GM10248 (cell line): ENCODE measurements around the gene TTC23L.

ENCODE experiments used
- CTCF ChIA-PET: fragments of 300-600 bp; sonication (Branson Sonifier 250); formaldehyde crosslinking; extraction: SDS; loops from one replicate; lab custom pipeline; 2021; ENCODE audit warnings: antibody characterized with exemption; lab: Yijun Ruan, JAX
- POLR2A ChIA-PET: fragments of 350-650 bp; sonication (Branson Sonifier 250); formaldehyde crosslinking; extraction: SDS; loops from one replicate; lab custom pipeline; 2020; ENCODE audit warnings: antibody characterized with exemption; lab: Yijun Ruan, JAX
- DNase-seq: peaks from one replicate; pipeline ENCODE4 v3.0.0; 2012; ENCODE audit errors: extremely low spot score
- TF ChIP-seq, protein P1 (sequence below): IDR thresholded peaks from 2 replicates; pipeline ENCODE4 v1.5.1; 2012; ENCODE audit warnings: mild to moderate bottlenecking, low read depth; ENCODE audit errors: extremely low read depth, missing control alignments, control extremely low read depth

TTC23L gene

GRCh38 chr5:34869256-34869655, 30.3 kb downstream of the TTC23L start:
- POLR2A ChIA-PET = no interaction called here
- TF ChIP-seq, protein P1, sequence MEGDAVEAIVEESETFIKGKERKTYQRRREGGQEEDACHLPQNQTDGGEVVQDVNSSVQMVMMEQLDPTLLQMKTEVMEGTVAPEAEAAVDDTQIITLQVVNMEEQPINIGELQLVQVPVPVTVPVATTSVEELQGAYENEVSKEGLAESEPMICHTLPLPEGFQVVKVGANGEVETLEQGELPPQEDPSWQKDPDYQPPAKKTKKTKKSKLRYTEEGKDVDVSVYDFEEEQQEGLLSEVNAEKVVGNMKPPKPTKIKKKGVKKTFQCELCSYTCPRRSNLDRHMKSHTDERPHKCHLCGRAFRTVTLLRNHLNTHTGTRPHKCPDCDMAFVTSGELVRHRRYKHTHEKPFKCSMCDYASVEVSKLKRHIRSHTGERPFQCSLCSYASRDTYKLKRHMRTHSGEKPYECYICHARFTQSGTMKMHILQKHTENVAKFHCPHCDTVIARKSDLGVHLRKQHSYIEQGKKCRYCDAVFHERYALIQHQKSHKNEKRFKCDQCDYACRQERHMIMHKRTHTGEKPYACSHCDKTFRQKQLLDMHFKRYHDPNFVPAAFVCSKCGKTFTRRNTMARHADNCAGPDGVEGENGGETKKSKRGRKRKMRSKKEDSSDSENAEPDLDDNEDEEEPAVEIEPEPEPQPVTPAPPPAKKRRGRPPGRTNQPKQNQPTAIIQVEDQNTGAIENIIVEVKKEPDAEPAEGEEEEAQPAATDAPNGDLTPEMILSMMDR = no peak
- CTCF ChIA-PET = interaction anchor here (0.8 to 4.1 kb wide), 7 partner anchors 15 to 346 kb away, joined by 3 to 15 read pairs (median 3); no protein-coding TSS in a partner anchor
- DNase-seq = no peak

- POLR2A ChIA-PET = no interaction called here
- no peak for DNase-seq
- CTCF ChIA-PET = interaction anchor here (0.6 to 4.1 kb wide), 4 partner anchors 16 to 373 kb away, joined by 3 to 15 read pairs (median 3); no protein-coding TSS in a partner anchor
- TF ChIP-seq, protein P1 = no peak
Observed at GRCh38 chr5:34870382-34870781, 31.4 kb downstream of the TTC23L start.

GRCh38 chr5:34876275-34876674, 37.3 kb downstream of the TTC23L start:
- POLR2A ChIA-PET = no interaction called here
- no peak for DNase-seq
- TF ChIP-seq, protein P1 = no peak
- CTCF ChIA-PET = no interaction called here

GRCh38 chr5:34881246-34881645, 42.3 kb downstream of the TTC23L start:
- TF ChIP-seq, protein P1 = no peak
- CTCF ChIA-PET = interaction anchor here (0.7 to 1.4 kb wide), 2 partner anchors 15 to 17 kb away, joined by 4 to 7 read pairs; no protein-coding TSS in a partner anchor
- POLR2A ChIA-PET = no interaction called here
- no peak for DNase-seq

DNA sequence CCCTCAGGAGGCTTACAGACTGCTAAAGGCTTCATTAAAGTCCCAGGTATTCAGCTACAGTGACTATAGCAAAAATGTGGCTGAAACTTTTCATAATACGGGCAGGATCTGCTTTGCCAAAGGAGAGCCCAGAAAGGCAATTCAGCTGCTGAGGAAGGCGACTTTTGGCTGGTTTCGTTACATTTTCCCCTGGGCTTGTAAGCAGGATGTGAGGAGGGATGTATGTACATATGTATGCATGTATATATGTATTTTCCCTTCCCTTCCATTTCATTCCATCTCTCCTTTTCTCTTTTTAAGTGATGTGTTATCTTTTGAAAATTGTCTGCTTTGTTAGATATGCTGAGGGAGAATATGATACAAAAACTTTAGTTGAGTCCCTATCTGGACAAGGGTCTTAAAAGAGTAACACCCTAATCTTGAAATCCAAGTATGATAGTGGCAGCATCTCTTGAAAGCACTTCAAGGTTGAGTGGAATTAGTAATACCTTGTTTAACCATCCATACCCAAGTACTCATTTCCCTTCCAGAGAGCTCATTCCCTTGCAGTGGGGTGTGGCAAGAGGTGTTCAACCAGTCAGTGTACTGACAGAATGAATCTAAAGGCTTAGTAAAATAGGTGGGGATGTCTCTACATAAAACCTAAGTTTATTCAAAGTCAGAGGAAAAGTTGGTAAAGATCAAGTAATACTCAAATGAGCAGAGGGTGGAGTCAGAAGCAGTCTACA, 47.6 kb downstream of the TTC23L start:
- TF ChIP-seq, protein P1 = no peak
- CTCF ChIA-PET = interaction anchor here (0.7 to 2.3 kb wide), 4 partner anchors 8 to 401 kb away, joined by 3 to 13 read pairs (median 4); partner anchors contain the start of genes BRIX1 and RAD1
- POLR2A ChIA-PET = no interaction called here
- DNase-seq = no peak

GRCh38 chr5:34889394-34889793, 50.4 kb downstream of the TTC23L start:
- CTCF ChIA-PET = interaction anchor here (1.4 to 2.1 kb wide), 2 partner anchors 9 to 403 kb away, joined by 4 to 11 read pairs; no protein-coding TSS in a partner anchor
- TF ChIP-seq, protein P1 = no peak
- DNase-seq = no peak
- POLR2A ChIA-PET = no interaction called here
